ENCODE measurements around the gene RET. TPM values are rescaled to one million over a fixed set of nuclear protein-coding genes. Genes with fewer than 3 reads are reported as not detected.

RET gene
- total RNA-seq, 1 experiment from 2014 or later = 0.02 TPM

GRCh38 chr10:43111921-43112607, 35.2 kb downstream of the RET start:
- H3K4me3 ChIP-seq = no peak overlapping the region
- H3K9me3 ChIP-seq (replicated peaks) = no peaks in the 10 kb centered on the region
- H3K4me1 ChIP-seq = no peaks in the 10 kb centered on the region
- H3K27me3 ChIP-seq = no peaks in the 10 kb centered on the region
- H3K36me3 ChIP-seq = no peaks in the 10 kb centered on the region
- H3K27ac ChIP-seq = no peak overlapping the region
- no peak for DNase-seq

GRCh38 chr10:43112608-43112961, 35.7 kb downstream of the RET start:
- no peak overlapping the region for H3K27ac ChIP-seq
- no peaks in the 10 kb centered on the region for H3K4me1 ChIP-seq

DNA sequence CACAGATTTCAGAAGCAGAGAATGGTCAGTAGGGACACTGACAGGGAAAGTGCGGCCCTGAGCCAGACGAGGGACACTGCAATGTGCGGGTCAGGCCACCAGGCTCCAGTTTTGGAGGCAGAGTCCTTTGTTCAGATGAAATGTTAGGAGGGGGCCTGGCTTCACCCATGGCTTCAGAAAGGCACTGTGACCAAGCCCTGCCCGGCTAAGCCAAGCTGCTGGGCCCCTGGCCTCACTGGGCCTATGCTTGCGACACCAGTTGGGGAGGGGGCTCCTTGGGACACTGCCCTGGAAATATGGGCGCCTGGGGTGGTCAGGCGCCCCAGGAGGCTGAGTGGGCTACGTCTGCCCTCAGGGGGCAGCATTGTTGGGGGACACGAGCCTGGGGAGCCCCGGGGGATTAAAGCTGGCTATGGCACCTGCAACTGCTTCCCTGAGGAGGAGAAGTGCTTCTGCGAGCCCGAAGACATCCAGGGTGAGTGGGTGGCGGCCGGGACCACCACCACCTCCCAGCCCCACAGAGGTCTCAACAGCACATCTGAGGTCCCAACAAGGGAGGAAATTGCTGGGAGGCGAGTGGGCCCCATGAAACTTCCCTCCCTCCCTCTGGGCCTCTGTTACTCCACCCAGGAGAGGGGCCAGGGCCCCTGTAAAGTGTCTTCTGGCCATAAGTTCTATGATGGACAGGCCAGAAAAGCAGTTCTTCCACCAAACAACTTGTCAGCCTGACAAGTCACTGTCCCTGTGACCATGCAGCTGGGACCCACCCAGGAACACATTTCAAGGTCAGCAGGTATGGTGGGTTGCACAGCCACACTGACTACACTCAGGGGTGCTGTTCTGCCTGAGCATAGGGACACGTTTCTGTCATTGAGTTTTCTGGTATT, 36.6 kb downstream of the RET start:
- no peaks in the 10 kb centered on the region for H3K4me1 ChIP-seq
- H3K9me3 ChIP-seq (replicated peaks) = no peaks in the 10 kb centered on the region
- no peak overlapping the region for H3K4me3 ChIP-seq
- H3K36me3 ChIP-seq = no peaks in the 10 kb centered on the region
- no peak overlapping the region for H3K27ac ChIP-seq
- DNase-seq = no peak
- no peaks in the 10 kb centered on the region for H3K27me3 ChIP-seq

More at GRCh38 chr10:43112608-43112961, 35.7 kb downstream of the RET start:
- no peak for DNase-seq
- Histone ChIP-seq H3K4me3 (no peak overlapping the region), H3K36me3 (no peaks in the 10 kb centered on the region), H3K27me3 (no peaks in the 10 kb centered on the region), H3K9me3 (replicated peaks) (no peaks in the 10 kb centered on the region)

- Histone ChIP-seq H3K27me3 (no peaks in the 10 kb centered on the region), H3K36me3 (no peaks in the 10 kb centered on the region), H3K4me3 (no peak overlapping the region), H3K4me1 (no peaks in the 10 kb centered on the region), H3K27ac (no peak overlapping the region), H3K9me3 (replicated peaks) (no peaks in the 10 kb centered on the region)
- DNase-seq = no peak
Observed at GRCh38 chr10:43114088-43114742, 37.3 kb downstream of the RET start.

GRCh38 chr10:43114743-43115611, 38.1 kb downstream of the RET start:
- Histone ChIP-seq H3K27ac (no peak overlapping the region), H3K27me3 (no peaks in the 10 kb centered on the region)

DNA sequence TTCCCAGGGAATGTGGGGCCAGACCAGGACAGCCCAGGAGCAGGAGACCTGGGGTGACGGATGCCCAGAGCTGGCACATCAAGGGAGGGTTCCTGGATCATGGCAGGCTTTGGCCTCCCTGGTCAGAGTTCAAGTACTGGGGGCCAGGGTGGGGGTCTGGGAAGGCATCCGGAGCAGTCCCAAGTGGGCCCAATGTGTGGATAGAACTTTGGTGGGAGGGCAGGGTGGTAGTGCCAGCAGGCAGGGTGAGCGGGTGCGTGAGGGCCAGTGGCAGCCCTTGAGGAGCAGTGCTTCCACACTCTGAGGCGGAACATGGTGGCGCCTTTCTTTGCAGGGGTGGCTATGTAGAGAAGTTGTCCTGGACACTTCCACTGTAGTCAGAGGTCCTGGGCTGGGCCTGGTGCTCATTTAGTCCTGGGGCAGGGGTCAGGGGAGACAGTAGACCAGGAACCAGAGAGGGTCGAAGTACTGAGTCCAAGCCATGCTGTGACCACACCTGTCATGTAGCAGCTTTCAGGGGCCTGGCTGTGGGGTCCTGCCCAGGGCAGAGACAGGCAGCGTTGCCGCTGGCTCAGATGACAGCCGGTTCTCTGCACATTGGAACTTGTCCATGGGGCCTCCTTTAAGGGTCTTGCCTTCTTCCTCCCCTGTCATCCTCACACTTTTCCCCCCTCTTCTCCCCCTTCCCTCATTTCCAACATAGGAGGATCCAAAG, 39.2 kb downstream of the RET start:
- DNase-seq = no peak
- Histone ChIP-seq H3K4me3 (no peak overlapping the region), H3K9me3 (replicated peaks) (no peaks in the 10 kb centered on the region), H3K36me3 (no peaks in the 10 kb centered on the region), H3K27ac (no peak overlapping the region), H3K27me3 (no peaks in the 10 kb centered on the region), H3K4me1 (no peaks in the 10 kb centered on the region)

More at GRCh38 chr10:43114743-43115611, 38.1 kb downstream of the RET start:
- DNase-seq = no peak
- Histone ChIP-seq H3K4me1 (no peaks in the 10 kb centered on the region), H3K36me3 (no peaks in the 10 kb centered on the region), H3K9me3 (replicated peaks) (no peaks in the 10 kb centered on the region), H3K4me3 (no peak overlapping the region)

GRCh38 chr10:43116596-43116995, 39.7 kb downstream of the RET start:
- no peak for DNase-seq
- no peaks in the 10 kb centered on the region for H3K4me1 ChIP-seq

DNA sequence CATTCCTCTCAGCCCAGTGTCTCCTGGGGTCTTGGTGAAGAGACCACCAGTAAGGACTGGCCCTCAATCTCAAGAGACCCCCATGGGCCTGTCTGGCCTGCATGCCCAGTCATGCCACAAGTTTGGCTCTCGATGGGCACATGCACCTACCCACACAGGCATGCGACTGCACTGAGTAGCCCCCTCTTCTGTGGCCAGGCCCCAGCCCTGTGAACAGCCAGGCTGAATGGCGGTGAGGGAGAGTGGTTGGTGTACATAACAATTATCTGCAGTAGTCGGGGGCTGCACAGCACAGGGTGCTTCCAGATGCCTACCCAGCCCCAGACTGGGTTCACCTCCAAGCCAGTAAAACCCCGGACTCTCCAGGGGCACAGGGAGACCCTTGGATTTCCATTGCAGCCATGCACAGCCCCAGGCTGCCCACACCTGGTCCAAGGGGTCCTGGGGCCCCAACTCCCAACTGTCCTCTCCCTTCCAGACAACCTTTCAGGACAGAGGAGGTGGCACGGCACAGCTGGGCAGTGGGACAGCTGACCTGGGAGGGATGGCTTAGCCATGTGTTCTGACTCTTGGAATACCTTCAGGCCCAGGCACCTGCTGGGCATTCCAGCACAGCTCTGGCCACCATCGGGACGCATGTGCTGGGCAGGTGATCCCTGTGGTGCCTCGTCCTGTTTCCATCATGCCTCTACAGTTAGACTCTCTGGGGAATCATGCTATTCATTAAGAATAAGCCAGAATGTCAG, 40.3 kb downstream of the RET start:
- no peak overlapping the region for H3K4me3 ChIP-seq
- DNase-seq = no peak
- no peaks in the 10 kb centered on the region for H3K4me1 ChIP-seq
- no peaks in the 10 kb centered on the region for H3K27me3 ChIP-seq
- no peaks in the 10 kb centered on the region for H3K36me3 ChIP-seq
- no peaks in the 10 kb centered on the region for H3K9me3 ChIP-seq (replicated peaks)
- H3K27ac ChIP-seq = no peak overlapping the region

More at GRCh38 chr10:43116596-43116995, 39.7 kb downstream of the RET start:
- H3K27ac ChIP-seq = no peak overlapping the region
- no peaks in the 10 kb centered on the region for H3K9me3 ChIP-seq (replicated peaks)
- no peaks in the 10 kb centered on the region for H3K27me3 ChIP-seq
- no peaks in the 10 kb centered on the region for H3K36me3 ChIP-seq
- no peak overlapping the region for H3K4me3 ChIP-seq

DNA sequence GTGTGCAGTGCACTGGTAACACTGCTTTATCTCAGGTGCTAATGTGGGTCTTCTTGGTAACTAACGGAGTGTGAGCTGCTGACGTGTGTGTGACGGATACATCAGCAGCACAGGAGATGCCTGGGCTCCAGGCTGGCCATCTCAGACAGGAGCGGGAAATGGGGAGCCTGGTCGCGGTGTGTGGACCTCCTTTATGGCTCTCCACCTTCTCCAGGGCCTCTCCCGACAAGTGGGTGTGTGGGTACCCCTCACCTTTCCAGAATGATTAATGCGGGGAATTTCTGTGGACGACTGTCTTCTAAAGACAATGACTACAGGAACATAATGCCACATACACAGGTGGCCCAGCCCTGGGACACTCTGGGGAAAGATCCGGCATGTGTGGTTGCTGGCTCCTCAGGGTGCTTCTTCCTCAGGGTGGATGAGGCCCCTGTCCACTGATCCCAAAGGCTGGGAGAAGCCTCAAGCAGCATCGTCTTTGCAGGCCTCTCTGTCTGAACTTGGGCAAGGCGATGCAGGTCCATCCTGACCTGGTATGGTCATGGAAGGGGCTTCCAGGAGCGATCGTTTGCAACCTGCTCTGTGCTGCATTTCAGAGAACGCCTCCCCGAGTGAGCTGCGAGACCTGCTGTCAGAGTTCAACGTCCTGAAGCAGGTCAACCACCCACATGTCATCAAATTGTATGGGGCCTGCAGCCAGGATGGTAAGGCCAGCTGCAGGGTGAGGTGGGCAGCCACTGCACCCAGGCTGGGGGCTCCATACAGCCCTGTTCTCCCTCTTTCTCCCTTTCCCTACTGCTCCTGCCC, 41.1 kb downstream of the RET start:
- no peak overlapping the region for H3K27ac ChIP-seq
- H3K36me3 ChIP-seq = no peaks in the 10 kb centered on the region
- H3K9me3 ChIP-seq (replicated peaks) = no peaks in the 10 kb centered on the region
- DNase-seq = no peak
- H3K4me3 ChIP-seq = no peak overlapping the region
- no peaks in the 10 kb centered on the region for H3K4me1 ChIP-seq
- H3K27me3 ChIP-seq = no peaks in the 10 kb centered on the region

DNA sequence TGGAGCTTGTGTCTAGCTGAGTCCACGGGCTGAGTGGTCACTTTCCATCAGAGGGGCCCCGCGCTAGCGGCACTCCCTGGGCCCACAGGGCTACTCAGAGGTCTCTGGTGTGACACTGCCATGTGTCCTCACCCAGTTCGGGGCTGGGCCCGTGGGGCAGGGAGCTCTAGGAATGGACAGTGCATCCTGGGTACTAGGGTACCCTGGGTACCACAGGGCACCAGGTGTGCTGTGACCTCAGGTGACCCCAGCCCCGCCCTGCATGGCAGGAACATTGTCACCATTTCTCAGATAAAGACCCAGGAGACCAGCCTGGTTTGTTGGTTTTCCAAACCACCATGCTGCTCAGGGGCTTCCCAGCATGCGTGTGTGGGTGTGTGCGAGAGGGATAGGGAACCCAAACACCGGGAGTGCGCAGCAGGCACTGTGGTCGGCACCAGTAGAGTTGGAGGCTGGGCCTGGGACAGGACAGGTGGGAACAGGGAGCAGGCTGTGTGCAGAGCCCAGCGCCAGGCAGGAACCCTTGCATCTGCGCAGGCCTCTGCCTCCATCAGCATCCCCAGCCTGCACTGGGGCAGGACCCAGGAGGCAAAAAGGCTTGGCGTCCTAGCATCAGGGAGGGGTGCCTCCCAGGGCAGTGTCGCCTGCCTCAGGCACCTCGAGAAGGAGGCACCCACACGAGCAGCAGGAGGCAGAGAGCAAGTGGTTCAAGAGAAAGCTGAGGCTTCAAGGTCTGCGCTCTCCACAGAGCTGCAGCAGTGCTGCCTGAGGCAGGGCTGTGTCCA, 42.0 kb downstream of the RET start:
- Histone ChIP-seq H3K36me3 (no peaks in the 10 kb centered on the region), H3K4me3 (no peak overlapping the region), H3K4me1 (no peaks in the 10 kb centered on the region), H3K27me3 (no peaks in the 10 kb centered on the region), H3K9me3 (replicated peaks) (no peaks in the 10 kb centered on the region), H3K27ac (no peak overlapping the region)
- no peak for DNase-seq

DNA sequence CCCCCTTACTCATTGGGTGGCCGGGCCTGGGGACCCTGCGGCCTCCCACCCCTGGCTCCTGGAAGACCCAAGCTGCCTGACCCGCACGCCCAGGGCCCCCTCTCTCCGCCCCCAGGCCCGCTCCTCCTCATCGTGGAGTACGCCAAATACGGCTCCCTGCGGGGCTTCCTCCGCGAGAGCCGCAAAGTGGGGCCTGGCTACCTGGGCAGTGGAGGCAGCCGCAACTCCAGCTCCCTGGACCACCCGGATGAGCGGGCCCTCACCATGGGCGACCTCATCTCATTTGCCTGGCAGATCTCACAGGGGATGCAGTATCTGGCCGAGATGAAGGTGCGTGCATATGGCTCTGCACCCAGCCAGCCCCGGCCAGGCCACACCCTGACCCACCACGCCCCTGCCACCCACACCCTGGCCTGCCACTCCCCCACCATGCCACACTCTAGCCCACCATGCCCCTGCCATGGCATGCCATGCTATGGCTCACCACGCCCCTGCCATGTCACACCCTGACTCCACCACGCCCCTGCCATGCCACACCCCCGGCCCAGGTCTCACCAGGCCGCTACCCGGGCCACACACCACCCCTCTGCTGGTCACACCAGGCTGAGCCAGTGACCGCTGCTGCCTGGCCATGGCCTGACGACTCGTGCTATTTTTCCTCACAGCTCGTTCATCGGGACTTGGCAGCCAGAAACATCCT, 42.7 kb downstream of the RET start:
- Histone ChIP-seq H3K27me3 (no peaks in the 10 kb centered on the region), H3K9me3 (replicated peaks) (no peaks in the 10 kb centered on the region), H3K36me3 (no peaks in the 10 kb centered on the region), H3K4me1 (no peaks in the 10 kb centered on the region), H3K27ac (no peak overlapping the region), H3K4me3 (no peak overlapping the region)
- DNase-seq = no peak

Data from SJCRH30 (cell line).